ENCODE results near the gene HAUS2.

DNA sequence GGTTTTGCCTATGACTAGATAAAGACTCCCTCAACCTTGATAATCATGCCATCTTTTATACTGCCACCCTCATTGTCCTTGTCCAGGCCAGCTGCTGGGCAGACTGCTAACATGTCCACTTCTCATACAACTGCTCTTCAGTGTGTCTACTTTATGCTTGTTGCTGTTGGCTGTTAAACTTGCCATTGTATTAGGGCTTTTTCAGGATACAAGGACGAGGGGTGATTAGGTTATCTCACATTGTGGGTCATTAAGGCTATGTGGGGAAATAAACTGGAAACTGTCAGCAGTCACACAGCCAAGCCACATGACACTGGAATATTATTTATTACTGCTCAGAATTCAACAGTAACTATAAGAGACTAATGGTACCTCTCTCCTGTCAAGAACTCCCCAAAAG lies 62.9 kb downstream of the HAUS2 start:
- TF ChIP-seq EZH2 (IDR thresholded peaks at IDR 0.05) (no peak), ZNF274 (IDR thresholded peaks at IDR 0.05; ENCODE audit: low read depth, low read length) (no peak), ATF3 (IDR thresholded peaks at IDR 0.05) (no peak), POLR2A (IDR thresholded peaks at IDR 0.05; ENCODE audit: borderline replicate concordance, extremely low read depth, insufficient read depth, insufficient read length) (no peak), POLR2AphosphoS5 (IDR thresholded peaks at IDR 0.05; ENCODE audit: low read depth, low read length) (no peak), YY1 (IDR thresholded peaks at IDR 0.05; ENCODE audit: extremely low read depth, insufficient replicate concordance, low read depth, low read length) (no peak), CEBPB (IDR thresholded peaks at IDR 0.05; ENCODE audit: low read depth) (no peak), EGR1 (IDR thresholded peaks at IDR 0.05; ENCODE audit: low read depth) (no peak), RAD21 (IDR thresholded peaks at IDR 0.05; ENCODE audit: low read depth) (no peak), ZBTB33 (IDR thresholded peaks at IDR 0.05; ENCODE audit: extremely low read depth, insufficient replicate concordance, low read length) (no peak)
- TF ChIP-seq, protein P1, sequence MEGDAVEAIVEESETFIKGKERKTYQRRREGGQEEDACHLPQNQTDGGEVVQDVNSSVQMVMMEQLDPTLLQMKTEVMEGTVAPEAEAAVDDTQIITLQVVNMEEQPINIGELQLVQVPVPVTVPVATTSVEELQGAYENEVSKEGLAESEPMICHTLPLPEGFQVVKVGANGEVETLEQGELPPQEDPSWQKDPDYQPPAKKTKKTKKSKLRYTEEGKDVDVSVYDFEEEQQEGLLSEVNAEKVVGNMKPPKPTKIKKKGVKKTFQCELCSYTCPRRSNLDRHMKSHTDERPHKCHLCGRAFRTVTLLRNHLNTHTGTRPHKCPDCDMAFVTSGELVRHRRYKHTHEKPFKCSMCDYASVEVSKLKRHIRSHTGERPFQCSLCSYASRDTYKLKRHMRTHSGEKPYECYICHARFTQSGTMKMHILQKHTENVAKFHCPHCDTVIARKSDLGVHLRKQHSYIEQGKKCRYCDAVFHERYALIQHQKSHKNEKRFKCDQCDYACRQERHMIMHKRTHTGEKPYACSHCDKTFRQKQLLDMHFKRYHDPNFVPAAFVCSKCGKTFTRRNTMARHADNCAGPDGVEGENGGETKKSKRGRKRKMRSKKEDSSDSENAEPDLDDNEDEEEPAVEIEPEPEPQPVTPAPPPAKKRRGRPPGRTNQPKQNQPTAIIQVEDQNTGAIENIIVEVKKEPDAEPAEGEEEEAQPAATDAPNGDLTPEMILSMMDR (IDR thresholded peaks at IDR 0.05 in 2 of 3, conservative IDR thresholded peaks at IDR 0.05 in 1 of 3; ENCODE audit: borderline replicate concordance in 1 of 3, insufficient read depth in 1 of 3, low read depth in 2 of 3, low read length in 2 of 3) = no peak
- TF ChIP-seq, protein P2, sequence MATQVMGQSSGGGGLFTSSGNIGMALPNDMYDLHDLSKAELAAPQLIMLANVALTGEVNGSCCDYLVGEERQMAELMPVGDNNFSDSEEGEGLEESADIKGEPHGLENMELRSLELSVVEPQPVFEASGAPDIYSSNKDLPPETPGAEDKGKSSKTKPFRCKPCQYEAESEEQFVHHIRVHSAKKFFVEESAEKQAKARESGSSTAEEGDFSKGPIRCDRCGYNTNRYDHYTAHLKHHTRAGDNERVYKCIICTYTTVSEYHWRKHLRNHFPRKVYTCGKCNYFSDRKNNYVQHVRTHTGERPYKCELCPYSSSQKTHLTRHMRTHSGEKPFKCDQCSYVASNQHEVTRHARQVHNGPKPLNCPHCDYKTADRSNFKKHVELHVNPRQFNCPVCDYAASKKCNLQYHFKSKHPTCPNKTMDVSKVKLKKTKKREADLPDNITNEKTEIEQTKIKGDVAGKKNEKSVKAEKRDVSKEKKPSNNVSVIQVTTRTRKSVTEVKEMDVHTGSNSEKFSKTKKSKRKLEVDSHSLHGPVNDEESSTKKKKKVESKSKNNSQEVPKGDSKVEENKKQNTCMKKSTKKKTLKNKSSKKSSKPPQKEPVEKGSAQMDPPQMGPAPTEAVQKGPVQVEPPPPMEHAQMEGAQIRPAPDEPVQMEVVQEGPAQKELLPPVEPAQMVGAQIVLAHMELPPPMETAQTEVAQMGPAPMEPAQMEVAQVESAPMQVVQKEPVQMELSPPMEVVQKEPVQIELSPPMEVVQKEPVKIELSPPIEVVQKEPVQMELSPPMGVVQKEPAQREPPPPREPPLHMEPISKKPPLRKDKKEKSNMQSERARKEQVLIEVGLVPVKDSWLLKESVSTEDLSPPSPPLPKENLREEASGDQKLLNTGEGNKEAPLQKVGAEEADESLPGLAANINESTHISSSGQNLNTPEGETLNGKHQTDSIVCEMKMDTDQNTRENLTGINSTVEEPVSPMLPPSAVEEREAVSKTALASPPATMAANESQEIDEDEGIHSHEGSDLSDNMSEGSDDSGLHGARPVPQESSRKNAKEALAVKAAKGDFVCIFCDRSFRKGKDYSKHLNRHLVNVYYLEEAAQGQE (IDR thresholded peaks at IDR 0.05; ENCODE audit: low read depth) = no peak
